ENCODE results near the gene SERPINB4.

DNA sequence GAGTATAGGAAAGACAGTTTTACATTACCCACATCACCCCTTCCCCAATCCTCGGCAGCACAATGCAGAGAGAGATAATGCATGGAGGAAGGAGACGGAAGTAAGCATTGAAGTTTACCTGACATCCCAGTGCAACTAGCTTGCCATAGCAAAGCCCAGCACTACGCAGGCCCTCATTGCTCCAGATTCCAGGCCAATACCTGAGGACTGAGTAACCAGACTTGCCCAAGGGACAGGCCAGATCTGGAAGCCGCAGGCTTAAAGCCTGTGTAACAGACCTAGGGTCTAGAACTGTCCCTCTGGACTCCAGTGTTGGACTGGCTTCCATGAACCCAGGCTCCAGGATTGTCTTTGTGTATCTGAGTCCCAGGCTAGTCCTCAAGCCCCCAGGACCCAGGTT, 17.6 kb downstream of the SERPINB4 start:
- no peak for TF ChIP-seq POLR2A (IDR thresholded peaks at IDR 0.05)
- TF ChIP-seq, protein P1, sequence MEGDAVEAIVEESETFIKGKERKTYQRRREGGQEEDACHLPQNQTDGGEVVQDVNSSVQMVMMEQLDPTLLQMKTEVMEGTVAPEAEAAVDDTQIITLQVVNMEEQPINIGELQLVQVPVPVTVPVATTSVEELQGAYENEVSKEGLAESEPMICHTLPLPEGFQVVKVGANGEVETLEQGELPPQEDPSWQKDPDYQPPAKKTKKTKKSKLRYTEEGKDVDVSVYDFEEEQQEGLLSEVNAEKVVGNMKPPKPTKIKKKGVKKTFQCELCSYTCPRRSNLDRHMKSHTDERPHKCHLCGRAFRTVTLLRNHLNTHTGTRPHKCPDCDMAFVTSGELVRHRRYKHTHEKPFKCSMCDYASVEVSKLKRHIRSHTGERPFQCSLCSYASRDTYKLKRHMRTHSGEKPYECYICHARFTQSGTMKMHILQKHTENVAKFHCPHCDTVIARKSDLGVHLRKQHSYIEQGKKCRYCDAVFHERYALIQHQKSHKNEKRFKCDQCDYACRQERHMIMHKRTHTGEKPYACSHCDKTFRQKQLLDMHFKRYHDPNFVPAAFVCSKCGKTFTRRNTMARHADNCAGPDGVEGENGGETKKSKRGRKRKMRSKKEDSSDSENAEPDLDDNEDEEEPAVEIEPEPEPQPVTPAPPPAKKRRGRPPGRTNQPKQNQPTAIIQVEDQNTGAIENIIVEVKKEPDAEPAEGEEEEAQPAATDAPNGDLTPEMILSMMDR (IDR thresholded peaks at IDR 0.05) = no peak
